HUES48 (cell line): ENCODE measurements around the gene RARRES2.
"Not testable (repeated sequence)": the region's sequence is repeated elsewhere in the genome, so short reads cannot be mapped to it uniquely, and the experiment has no call there.

Experiments used
- H3K27ac ChIP-seq: one replicate; pipeline ENCODE4 v1.7.0; 2013; ENCODE audit warnings: low read depth, low read length, inconsistent platforms
- H3K27me3 ChIP-seq: 2 replicates; pipeline ENCODE4 v1.6.1; 2013; ENCODE audit warnings: mild to moderate bottlenecking, low read length; ENCODE audit not compliant: control insufficient read depth, insufficient read depth
- H3K36me3 ChIP-seq: 2 replicates; pipeline ENCODE4 v1.6.1; 2013; ENCODE audit warnings: low read length; ENCODE audit not compliant: control insufficient read depth, insufficient read depth
- H3K4me1 ChIP-seq: 2 replicates; pipeline ENCODE4 v1.6.1; 2013; ENCODE audit warnings: mild to moderate bottlenecking, low read length; ENCODE audit not compliant: control insufficient read depth, insufficient read depth
- H3K4me3 ChIP-seq: 2 replicates; pipeline ENCODE4 v1.5.1; 2013; ENCODE audit warnings: mild to moderate bottlenecking, low read depth, low read length
- H3K9ac ChIP-seq: 2 replicates; pipeline ENCODE4 v1.6.1; 2013; ENCODE audit warnings: mild to moderate bottlenecking, low read depth, low read length, moderate library complexity
- H3K9me3 ChIP-seq: 2 replicates; pipeline ENCODE4 v1.6.1; 2013; ENCODE audit warnings: low read length; ENCODE audit not compliant: control insufficient read depth, insufficient read depth

RARRES2 gene

DNA sequence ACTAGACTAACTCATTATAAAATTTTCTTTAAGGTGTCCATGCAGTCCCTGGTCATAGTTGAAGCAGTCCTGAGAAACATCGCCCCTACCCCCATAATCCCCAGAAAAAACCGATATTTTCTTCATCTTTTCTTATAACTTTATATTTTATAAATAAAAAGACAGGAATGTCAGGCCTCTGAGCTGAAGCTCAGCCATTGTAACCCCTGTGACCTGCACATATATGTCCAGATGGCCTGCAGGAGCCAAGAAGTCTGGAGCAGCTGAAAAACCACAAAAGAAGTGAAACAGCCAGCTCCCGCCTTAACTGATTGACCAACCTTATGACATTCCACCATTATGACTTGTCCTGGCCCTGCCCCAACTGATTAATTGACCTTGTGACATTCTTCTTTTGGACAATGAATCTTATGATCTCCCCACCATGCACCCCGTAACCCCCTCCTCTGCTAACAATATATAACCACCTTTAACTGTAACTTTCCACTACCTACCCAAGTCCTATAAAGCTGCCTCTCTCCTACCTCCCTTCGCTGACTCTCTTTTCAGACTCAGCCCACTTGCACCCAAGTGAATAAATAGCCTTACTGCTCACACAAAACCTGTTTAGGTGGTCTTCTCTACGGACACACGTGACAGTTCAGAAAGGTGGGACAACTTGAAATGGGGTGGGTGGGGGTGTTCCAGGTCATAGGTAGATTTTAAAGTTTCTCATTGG is 28.6 kb downstream of the RARRES2 start:
- not testable (repeated sequence) for H3K27ac ChIP-seq, H3K9me3 ChIP-seq

DNA sequence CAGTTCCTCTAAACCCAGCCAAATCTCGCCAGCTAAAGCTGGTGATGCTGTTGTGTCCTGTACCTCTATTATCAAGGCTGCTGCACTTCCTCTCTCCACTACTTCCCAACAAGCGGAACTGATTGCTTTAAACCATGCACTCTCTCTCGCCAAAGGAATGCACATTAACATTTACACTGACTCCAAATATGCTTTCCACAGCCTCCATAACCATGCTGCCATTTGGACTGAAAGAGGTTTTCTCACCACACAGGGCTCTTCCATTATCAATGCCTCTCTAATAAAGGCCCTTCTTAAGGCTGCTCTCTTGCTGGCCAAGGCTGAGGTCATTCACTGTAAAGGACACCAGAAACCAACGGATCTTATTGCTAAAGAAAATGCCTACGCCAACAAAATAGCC is 29.7 kb downstream of the RARRES2 start:
- Histone ChIP-seq H3K4me3 (no peak overlapping the region), H3K9ac (no peak overlapping the region), H3K36me3 (no peaks in the 10 kb centered on the region), H3K27me3 (peaks cover 9% of the 10 kb centered on the region), H3K4me1 (peaks cover 29% of the 10 kb centered on the region), H3K27ac (peak overlapping the region; percentile 5), H3K9me3 (no peaks in the 10 kb centered on the region; the same call in 1 of the 2 replicates)

More for the DNA sequence above, 28.6 kb downstream of the RARRES2 start:
- not testable (repeated sequence) for H3K36me3 ChIP-seq, H3K27me3 ChIP-seq, H3K9ac ChIP-seq, H3K4me3 ChIP-seq
- H3K4me1 ChIP-seq: peaks cover 34% of the 10 kb centered on the region

DNA sequence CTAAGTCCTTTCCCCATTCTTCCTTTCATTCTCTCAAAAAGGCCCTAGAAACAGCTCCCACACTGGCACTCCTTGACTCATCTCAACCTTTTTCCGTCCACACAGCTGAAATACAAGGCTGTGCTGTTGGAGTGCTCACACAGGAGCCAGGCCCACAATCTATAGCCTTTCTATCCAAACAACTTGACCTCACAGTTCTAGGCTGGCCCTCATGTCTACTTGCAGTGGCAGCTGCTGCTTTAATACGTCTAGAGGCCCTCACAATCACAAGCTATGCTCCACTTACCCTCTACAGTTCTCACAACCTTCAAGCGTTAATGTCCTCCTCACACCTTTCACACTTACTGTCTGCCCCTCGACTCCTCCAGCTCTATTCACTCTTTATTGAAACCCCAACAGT is 30.3 kb downstream of the RARRES2 start:
- H3K9me3 ChIP-seq: no peaks in the 10 kb centered on the region; the same call in 1 of the 2 replicates
- H3K36me3 ChIP-seq: no peaks in the 10 kb centered on the region
- H3K9ac ChIP-seq: no peak overlapping the region
- H3K4me3 ChIP-seq: no peak overlapping the region
- peaks cover 9% of the 10 kb centered on the region for H3K27me3 ChIP-seq
- peaks cover 29% of the 10 kb centered on the region for H3K4me1 ChIP-seq
- H3K27ac ChIP-seq: no peak overlapping the region

GRCh38 chr7:150308575-150308974 is 32.9 kb downstream of the RARRES2 start:
- no peak overlapping the region for H3K27ac ChIP-seq
- H3K4me3 ChIP-seq: no peak overlapping the region
- peaks cover 9% of the 10 kb centered on the region for H3K27me3 ChIP-seq
- no peaks in the 10 kb centered on the region; the same call in 1 of the 2 replicates for H3K9me3 ChIP-seq
- H3K4me1 ChIP-seq: peaks cover 20% of the 10 kb centered on the region
- no peaks in the 10 kb centered on the region for H3K36me3 ChIP-seq
- no peak overlapping the region for H3K9ac ChIP-seq

- Histone ChIP-seq H3K27ac (no peak overlapping the region), H3K27me3 (peaks cover 9% of the 10 kb centered on the region), H3K4me3 (no peak overlapping the region), H3K36me3 (no peaks in the 10 kb centered on the region), H3K9ac (no peak overlapping the region), H3K9me3 (no peaks in the 10 kb centered on the region; the same call in 1 of the 2 replicates), H3K4me1 (peaks cover 14% of the 10 kb centered on the region)
Observed at GRCh38 chr7:150307904-150308303, 33.5 kb downstream of the RARRES2 start.

DNA sequence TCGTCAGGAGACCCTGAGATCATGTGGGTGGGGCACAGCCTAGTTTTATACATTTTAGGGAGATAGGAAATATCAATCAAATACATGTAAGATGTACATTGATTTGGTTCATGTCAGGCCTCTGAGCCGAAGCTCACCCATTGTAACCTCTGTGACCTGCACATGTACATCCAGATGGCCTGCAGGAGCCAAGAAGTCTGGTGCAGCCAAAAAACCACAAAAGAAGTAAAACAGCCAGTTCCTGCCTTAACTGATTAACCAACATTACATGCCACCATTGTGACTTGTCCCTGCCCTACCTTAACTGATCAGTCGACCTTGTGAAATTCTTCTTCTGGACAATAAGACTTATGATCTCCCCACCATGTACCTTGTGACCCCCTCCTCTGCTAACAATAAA is 34.3 kb downstream of the RARRES2 start:
- Histone ChIP-seq H3K4me1 (peaks cover 6% of the 10 kb centered on the region), H3K36me3 (no peaks in the 10 kb centered on the region), H3K9me3 (no peaks in the 10 kb centered on the region; the same call in 1 of the 2 replicates), H3K27ac (no peak overlapping the region), H3K9ac (no peak overlapping the region), H3K4me3 (no peak overlapping the region), H3K27me3 (peaks cover 9% of the 10 kb centered on the region)

DNA sequence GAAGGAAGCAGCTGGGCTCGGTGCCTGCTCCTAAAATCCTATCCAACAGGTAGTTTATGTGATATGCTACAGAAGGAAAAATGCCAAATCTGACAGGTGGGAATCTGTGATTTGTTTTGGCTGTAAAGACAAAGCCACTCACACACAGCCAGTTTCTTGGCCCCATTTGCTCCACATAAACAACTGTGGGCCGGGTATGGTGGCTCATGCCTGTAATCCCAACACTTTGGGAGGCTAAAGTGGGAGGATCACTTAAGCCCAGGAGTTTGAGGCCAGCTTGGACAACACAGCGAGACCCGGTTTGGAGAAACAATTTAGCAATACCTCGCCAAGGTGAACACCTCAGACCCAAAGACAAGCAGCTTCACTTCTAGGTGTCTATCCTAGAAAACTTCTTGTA is 35.1 kb downstream of the RARRES2 start:
- not testable (repeated sequence) for H3K4me3 ChIP-seq, H3K27me3 ChIP-seq, H3K9ac ChIP-seq, H3K4me1 ChIP-seq, H3K27ac ChIP-seq, H3K36me3 ChIP-seq, H3K9me3 ChIP-seq

- not testable (repeated sequence) for H3K4me3 ChIP-seq, H3K27ac ChIP-seq, H3K9me3 ChIP-seq, H3K9ac ChIP-seq, H3K36me3 ChIP-seq, H3K4me1 ChIP-seq, H3K27me3 ChIP-seq
Observed at GRCh38 chr7:150305903-150306284, 35.5 kb downstream of the RARRES2 start.

DNA sequence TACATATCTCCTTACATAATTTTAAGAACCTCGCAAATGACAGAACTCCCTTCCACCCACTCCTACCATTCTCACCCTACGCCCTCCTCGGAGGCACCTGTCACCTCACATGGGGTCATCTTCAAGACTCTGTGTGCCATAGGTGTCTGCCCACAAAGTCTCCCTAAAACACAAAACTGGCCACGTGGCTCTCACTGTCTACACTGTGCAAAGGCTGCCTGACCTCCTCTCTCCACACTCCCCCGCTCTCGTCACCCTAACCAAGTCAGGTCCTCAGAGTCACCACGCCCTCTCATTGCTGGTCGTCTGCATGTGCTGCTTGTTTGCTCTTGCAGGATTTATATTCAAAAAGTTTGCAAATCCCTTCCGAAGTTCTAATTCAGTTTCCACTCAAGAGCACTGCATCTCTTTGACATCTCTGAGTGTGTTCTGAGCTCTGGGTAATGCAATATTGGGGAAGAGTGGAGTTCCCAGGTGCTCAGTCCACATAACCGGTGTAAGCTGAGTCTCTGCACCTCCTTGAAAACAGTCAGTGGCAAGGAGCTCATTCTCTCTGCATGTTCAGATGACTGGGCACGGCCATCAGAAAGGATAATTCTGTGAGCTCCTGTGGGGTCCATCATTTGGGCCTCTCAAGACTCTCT is 36.0 kb downstream of the RARRES2 start:
- not testable (repeated sequence) for H3K9ac ChIP-seq, H3K27me3 ChIP-seq, H3K27ac ChIP-seq, H3K36me3 ChIP-seq, H3K4me1 ChIP-seq, H3K9me3 ChIP-seq, H3K4me3 ChIP-seq

DNA sequence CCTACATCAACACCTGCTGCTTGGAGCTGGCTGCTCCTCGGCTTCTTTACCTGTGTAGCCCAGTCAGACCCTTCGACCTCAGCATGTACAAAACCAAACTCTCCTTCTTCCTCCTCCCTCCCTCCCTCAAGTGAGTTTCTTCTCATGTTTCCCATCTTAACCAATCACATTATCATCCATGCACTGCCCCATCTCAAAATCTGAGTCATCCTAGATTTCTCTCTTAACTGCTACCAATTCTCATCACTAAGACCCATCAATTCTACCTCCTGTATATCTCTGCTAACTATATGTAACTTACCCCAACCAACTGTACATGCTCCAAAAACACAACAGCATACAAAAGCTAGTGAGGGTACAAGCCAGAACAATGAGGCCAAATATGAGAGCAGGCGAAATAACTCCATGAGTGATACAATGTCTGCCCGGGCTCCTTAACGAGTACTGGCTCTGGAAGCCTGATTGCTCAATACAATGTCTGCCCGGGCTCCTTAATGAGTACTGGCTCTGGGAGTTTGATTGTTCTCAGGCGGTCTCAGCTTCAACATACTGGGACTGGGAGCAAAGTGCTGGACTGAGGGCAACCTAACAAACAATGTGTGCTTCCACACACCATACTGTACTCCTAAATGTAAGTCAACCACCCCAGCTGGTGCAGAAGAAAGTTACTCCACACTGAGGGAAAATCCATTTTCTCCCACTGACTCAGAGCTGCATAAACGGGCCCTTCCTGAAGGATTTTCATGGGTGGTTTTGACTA is 36.8 kb downstream of the RARRES2 start:
- not testable (repeated sequence) for H3K4me3 ChIP-seq, H3K4me1 ChIP-seq, H3K27ac ChIP-seq, H3K27me3 ChIP-seq, H3K9ac ChIP-seq, H3K9me3 ChIP-seq, H3K36me3 ChIP-seq

DNA sequence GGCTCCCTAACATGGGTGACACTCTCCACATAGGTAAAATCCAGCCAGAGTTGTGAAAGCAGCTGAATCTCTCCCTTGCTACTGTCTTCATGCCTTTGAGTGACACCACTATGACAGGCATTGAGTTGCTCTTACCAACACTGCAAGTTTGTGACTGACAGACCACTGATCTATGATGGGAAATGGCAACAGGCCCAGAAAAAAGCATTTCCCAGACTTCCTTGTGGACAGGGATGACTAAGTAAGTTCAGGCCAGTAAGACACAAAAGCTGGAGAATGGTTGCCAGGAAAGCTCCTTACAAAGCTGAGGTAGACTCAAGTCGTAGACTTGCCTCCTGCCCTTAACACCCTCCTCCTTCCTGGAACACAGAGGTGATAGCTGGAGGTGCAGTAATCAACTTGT is 38.5 kb downstream of the RARRES2 start:
- not testable (repeated sequence) for H3K4me3 ChIP-seq, H3K9me3 ChIP-seq, H3K36me3 ChIP-seq, H3K9ac ChIP-seq, H3K27ac ChIP-seq, H3K27me3 ChIP-seq, H3K4me1 ChIP-seq
